GM12878 (cell line): Measurements from ENCODE around the gene ARHGEF11. TPM values are rescaled to one million over a fixed set of nuclear protein-coding genes. Genes with fewer than 3 reads are reported as not detected.

Source experiments
- ATAC-seq: fragments of 200-7000 bp; cut with Tn5 transposase; 3 replicates; pipeline ENCODE4 v1.9.1; 2020; ENCODE audit warnings: mild to moderate bottlenecking, moderate library complexity
- BruUV-seq: library from RNA; stranded (reverse); fragments of 400-500 nt; replicated peaks from 2 replicates; lab custom pipeline; 2021; lab: Mats Ljungman, UMichigan
- CTCF ChIA-PET: fragments of 300-600 bp; sonication (Branson Sonifier 250); formaldehyde crosslinking; extraction: SDS; loops from one replicate; lab custom pipeline; 2021; ENCODE audit warnings: inconsistent platforms; lab: Yijun Ruan, JAX
- POLR2A ChIA-PET: fragments of 350-600 bp; formaldehyde crosslinking; extraction: SDS; loops from one replicate; lab custom pipeline; 2021; ENCODE audit warnings: inconsistent platforms; lab: Charles Lee
- RAD21 ChIA-PET: fragments of 300-600 bp; sonication (Branson Sonifier 250); formaldehyde crosslinking; loops from one replicate; lab custom pipeline; 2023; ENCODE audit warnings: antibody characterized with exemption; ENCODE audit not compliant: unreplicated experiment; lab: Charles Lee
- SMC1A ChIA-PET: fragments of 300-600 bp; sonication (Branson Sonifier 250); formaldehyde crosslinking; loops from one replicate; lab custom pipeline; 2023; ENCODE audit not compliant: unreplicated experiment, uncharacterized antibody; lab: Charles Lee
- DNase-seq: peaks from one replicate; pipeline ENCODE4 v3.0.0-alpha.2; 2011; ENCODE audit warnings: low read depth, low spot score
- FAIRE-seq: peaks from 3 replicates; lab custom pipeline; 2011; peaks lifted over from hg19 to GRCh38; lab: Jason Lieb, UNC
- H2AFZ ChIP-seq: 2 replicates; pipeline ENCODE4 v1.6.0; 2011; ENCODE audit warnings: low read depth, low read length, control low read depth; ENCODE audit not compliant: control insufficient read depth
- H3K27ac ChIP-seq: 2 replicates; pipeline ENCODE4 v1.5.1; 2011; ENCODE audit warnings: control low read depth; ENCODE audit not compliant: control insufficient read depth, insufficient read depth
- H3K27me3 ChIP-seq, 2 experiments: replicated peaks in 1 of 2; 2 replicates each; pipeline versions ENCODE4 v1.6.0 to v1.6.1; 2011; ENCODE audit warnings: low read length in 1 of 2; ENCODE audit not compliant: control insufficient read depth in 2 of 2, insufficient read depth in 2 of 2
- H3K36me3 ChIP-seq, 2 experiments: 2 replicates each; pipeline ENCODE4 v1.5.1; 2011; ENCODE audit warnings: low read length in 1 of 2; ENCODE audit not compliant: control insufficient read depth in 2 of 2, insufficient read depth in 2 of 2
- H3K4me1 ChIP-seq: 2 replicates; pipeline ENCODE4 v1.6.1; 2011; ENCODE audit warnings: mild to moderate bottlenecking, low read length, moderate library complexity, mixed read lengths; ENCODE audit not compliant: control insufficient read depth, insufficient read depth
- H3K4me2 ChIP-seq: 2 replicates; pipeline ENCODE4 v1.6.0; 2011; ENCODE audit warnings: control low read depth; ENCODE audit not compliant: control insufficient read depth, insufficient read depth
- H3K4me3 ChIP-seq: fragments of 200-600 bp; sonication (generic); 2 replicates; pipeline ENCODE4 v1.5.1; 2016
- H3K79me2 ChIP-seq: 2 replicates; pipeline ENCODE4 v1.6.0; 2011; ENCODE audit warnings: low read length; ENCODE audit not compliant: control insufficient read depth, insufficient read depth
- H3K9ac ChIP-seq: 2 replicates; pipeline ENCODE4 v1.8.0; 2011; ENCODE audit warnings: low read length, control low read depth, mixed read lengths; ENCODE audit not compliant: control insufficient read depth, insufficient read depth
- H3K9me3 ChIP-seq: replicated peaks from 3 replicates; pipeline ENCODE4 v1.5.1; 2011; ENCODE audit warnings: mild to moderate bottlenecking, low read length; ENCODE audit not compliant: control insufficient read depth, insufficient read depth
- H4K20me1 ChIP-seq: 2 replicates; pipeline ENCODE4 v1.6.0; 2011; ENCODE audit not compliant: control insufficient read depth, insufficient read depth
- ATF2 ChIP-seq: IDR thresholded peaks from 2 replicates; pipeline ENCODE4 v1.6.1; 2012; ENCODE audit warnings: low read length, inconsistent platforms
- BHLHE40 ChIP-seq, 2 experiments: fragments of 450-650 bp in 1 of 2; IDR thresholded peaks; 2 replicates each; pipeline ENCODE4 v1.6.1; 2011 to 2017; ENCODE audit warnings: low read depth in 2 of 2, borderline replicate concordance in 1 of 2, improper control_type of control experiment in 1 of 2, low read length in 1 of 2, mild to moderate bottlenecking in 1 of 2
- E4F1 ChIP-seq: fragments of 450-650 bp; IDR thresholded peaks from 2 replicates; pipeline ENCODE4 v1.6.1; 2018; ENCODE audit warnings: borderline replicate concordance, mild to moderate bottlenecking; ENCODE audit not compliant: partially characterized antibody
- EZH2 ChIP-seq: IDR thresholded peaks from 2 replicates; pipeline ENCODE4 v1.6.1; 2012; ENCODE audit warnings: low read depth, mild to moderate bottlenecking, control low read depth, inconsistent platforms, low read length, borderline replicate concordance; ENCODE audit not compliant: control insufficient read depth
- NFXL1 ChIP-seq: fragments of 450-650 bp; IDR thresholded peaks from 2 replicates; pipeline ENCODE4 v1.6.1; 2017; ENCODE audit warnings: antibody characterized with exemption, mild to moderate bottlenecking, borderline replicate concordance
- TBL1XR1 ChIP-seq: IDR thresholded peaks from 2 replicates; pipeline ENCODE4 v1.6.1; 2012; ENCODE audit warnings: low read depth, low read length, improper control_type of control experiment
- WGBS: methylation state at CpG from one replicate; pipeline ENCODE4 v1.1.6; 2016; ENCODE audit warnings: low lambda C conversion rate; ENCODE audit not compliant: insufficient replicate concordance, insufficient coverage; ENCODE audit errors: missing lambda C conversion rate; 5-methylcytosine and 5-hydroxymethylcytosine counted together
- in situ Hi-C: fragments of 300-500 bp; cut with MboI; formaldehyde crosslinking; loops from 9 replicates; pipeline ENCODE4 v1.14.3; 2018; ENCODE audit warnings: mixed read lengths
- intact Hi-C: fragments of 100-400 bp; cut with micrococcal nuclease; formaldehyde crosslinking; loops from one replicate; pipeline ENCODE4 v1.14.2; 2022; ENCODE audit not compliant: unreplicated experiment
- polyA plus RNA-seq, 11 experiments: library from polyadenylated mRNA; depleted of rRNA in 4 of 11; unstranded in 6 of 11; stranded (reverse) in 5 of 11; fragments of >200 nt; fragmentation: Nextera tagmentation in 4 of 11; fragmentation: Illumina TruSeq in 1 of 11; extraction: Ambion mirVana in 4 of 11; extraction: Trizol in 1 of 11; gene quantifications; 1 replicate in 1 of 11; 2 replicates in 10 of 11; pipeline versions ENCODE4 v1.2.1 to v1.2.3, GENCODE V29; 2011 to 2016; ENCODE audit warnings: inconsistent platforms in 2 of 11, missing spikeins in 2 of 11, low read depth in 1 of 11
- total RNA-seq, 4 experiments: library from RNA; depleted of rRNA in 3 of 4; stranded (reverse); fragments of >200 nt in 3 of 4; fragmentation: Illumina TruSeq in 1 of 4; extraction: Trizol in 1 of 4; gene quantifications; 2 replicates each; pipeline versions ENCODE4 v1.2.1 to v1.2.3, GENCODE V29; 2013 to 2021

The ARHGEF11 gene
- total and polyA plus RNA-seq, 10 of the 15 experiments (the other 5 are each of a cell fraction or from before 2014, with no cell fraction given), result 0.05 to 12.7 (median 1.8) TPM

GRCh38 chr1:157091186-157091585 is 45.6 kb upstream of the ARHGEF11 start (continued):
- TF ChIP-seq ATF2, result no peak
- TF ChIP-seq, all 136 proteins: peak for 0

GRCh38 chr1:157090771-157091170 is 45.2 kb upstream of the ARHGEF11 start:
- FAIRE-seq (no peak), DNase-seq (no peak), ATAC-seq (no peak)
- no peak overlapping the region for H3K27ac ChIP-seq
- no peaks in the 10 kb centered on the region for H4K20me1 ChIP-seq
- H3K9ac ChIP-seq, result no peak overlapping the region
- H3K4me1 ChIP-seq, result no peaks in the 10 kb centered on the region
- H3K4me3 ChIP-seq, result no peak overlapping the region
- ChIA-PET POLR2A (interaction anchor here (0.5 to 1.5 kb wide), 6 partner anchors 19 to 68 kb away, joined by 3 to 5 read pairs (median 4); no protein-coding TSS in a partner anchor), CTCF (interaction anchor here (0.7 to 14.4 kb wide), 31 partner anchors 8 to 442 kb away, joined by 3 to 715 read pairs (median 5); partner anchors contain the start of gene ETV3L), SMC1A (interaction anchor here (0.6 to 10.1 kb wide), 21 partner anchors 10 to 405 kb away, joined by 3 to 383 read pairs (median 6); no protein-coding TSS in a partner anchor), RAD21 (interaction anchor here (1.0 to 6.1 kb wide), 17 partner anchors 8 to 396 kb away, joined by 3 to 442 read pairs (median 8); partner anchors contain the start of gene ETV3L)
- no peaks in the 10 kb centered on the region; a peak in 1 of 4 replicates for H3K27me3 ChIP-seq
- H3K79me2 ChIP-seq, result no peaks in the 10 kb centered on the region
- no peak for TF ChIP-seq E4F1
- no peak for TF ChIP-seq NFXL1
- TF ChIP-seq EZH2, result no peak
- no peak for TF ChIP-seq BHLHE40 (IDR thresholded peaks at IDR 0.05; ENCODE audit: borderline replicate concordance in 1 of 2, low read depth in 2 of 2, low read length in 1 of 2)
- no peak for TF ChIP-seq TBL1XR1
- no peak overlapping the region for H2AFZ ChIP-seq
- no peak overlapping the region for H3K4me2 ChIP-seq
- no TSS peak for BruUV-seq
- WGBS, result 18% methylated on average over 3 of the region's 3 CpGs
- H3K9me3 ChIP-seq, result no peaks in the 10 kb centered on the region
- no peaks in the 10 kb centered on the region for H3K36me3 ChIP-seq
- intact Hi-C loops, result loop anchor here (1.0 to 5.0 kb wide), 2 partner anchors 47 to 66 kb away; partner anchors contain the start of gene ETV3
- in situ Hi-C loops, result loop anchor here (5.0 to 10.0 kb wide), 2 partner anchors 62 to 404 kb away; no protein-coding TSS in a partner anchor
